ENCODE measurements around the gene APOLD1.
"Not testable (repeated sequence)": the region's sequence is repeated elsewhere in the genome, so short reads cannot be mapped to it uniquely, and the experiment has no call there.

DNA sequence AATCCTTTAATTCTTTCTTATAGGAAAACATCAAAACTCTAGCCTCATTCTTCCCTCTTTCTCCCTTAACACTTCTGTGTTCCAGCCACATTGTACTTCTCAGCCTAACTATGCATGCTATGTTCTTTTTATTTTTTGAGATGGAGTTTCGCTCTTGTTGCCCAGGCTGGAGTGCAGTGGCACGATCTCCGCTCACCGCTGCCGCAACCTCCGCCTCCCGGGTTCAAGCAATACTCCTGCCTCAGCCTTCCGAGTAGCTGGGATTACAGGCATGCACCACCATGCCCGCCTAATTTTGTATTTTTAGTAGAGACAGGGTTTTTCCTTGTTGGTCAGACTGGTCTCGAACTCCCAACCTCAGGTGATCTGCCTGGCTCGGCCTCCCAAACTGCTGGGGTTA is 34.9 kb downstream of the APOLD1 start:
- TF ChIP-seq, protein P1, sequence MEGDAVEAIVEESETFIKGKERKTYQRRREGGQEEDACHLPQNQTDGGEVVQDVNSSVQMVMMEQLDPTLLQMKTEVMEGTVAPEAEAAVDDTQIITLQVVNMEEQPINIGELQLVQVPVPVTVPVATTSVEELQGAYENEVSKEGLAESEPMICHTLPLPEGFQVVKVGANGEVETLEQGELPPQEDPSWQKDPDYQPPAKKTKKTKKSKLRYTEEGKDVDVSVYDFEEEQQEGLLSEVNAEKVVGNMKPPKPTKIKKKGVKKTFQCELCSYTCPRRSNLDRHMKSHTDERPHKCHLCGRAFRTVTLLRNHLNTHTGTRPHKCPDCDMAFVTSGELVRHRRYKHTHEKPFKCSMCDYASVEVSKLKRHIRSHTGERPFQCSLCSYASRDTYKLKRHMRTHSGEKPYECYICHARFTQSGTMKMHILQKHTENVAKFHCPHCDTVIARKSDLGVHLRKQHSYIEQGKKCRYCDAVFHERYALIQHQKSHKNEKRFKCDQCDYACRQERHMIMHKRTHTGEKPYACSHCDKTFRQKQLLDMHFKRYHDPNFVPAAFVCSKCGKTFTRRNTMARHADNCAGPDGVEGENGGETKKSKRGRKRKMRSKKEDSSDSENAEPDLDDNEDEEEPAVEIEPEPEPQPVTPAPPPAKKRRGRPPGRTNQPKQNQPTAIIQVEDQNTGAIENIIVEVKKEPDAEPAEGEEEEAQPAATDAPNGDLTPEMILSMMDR (conservative IDR thresholded peaks at IDR 0.05) = not testable (repeated sequence)
- TF ChIP-seq ZFX (IDR thresholded peaks at IDR 0.05) = not testable (repeated sequence)

Data from C4-2B (cell line).